Stimulated activated CD4-positive, alpha-beta T cell treated with anti-CD3 and anti-CD28 coated beads, Interleukin-1b, Interleukin-23, amount 100 ng/mL, for 24 hours (primary cell): Measurements from ENCODE around the gene ITGA11.

Source experiments
- DNase-seq, 4 experiments: peaks; one replicate each; pipeline ENCODE4 v3.0.0-alpha.2; 2020; ENCODE audit warnings: low read depth in 4 of 4, low spot score in 1 of 4

ITGA11 gene

DNA sequence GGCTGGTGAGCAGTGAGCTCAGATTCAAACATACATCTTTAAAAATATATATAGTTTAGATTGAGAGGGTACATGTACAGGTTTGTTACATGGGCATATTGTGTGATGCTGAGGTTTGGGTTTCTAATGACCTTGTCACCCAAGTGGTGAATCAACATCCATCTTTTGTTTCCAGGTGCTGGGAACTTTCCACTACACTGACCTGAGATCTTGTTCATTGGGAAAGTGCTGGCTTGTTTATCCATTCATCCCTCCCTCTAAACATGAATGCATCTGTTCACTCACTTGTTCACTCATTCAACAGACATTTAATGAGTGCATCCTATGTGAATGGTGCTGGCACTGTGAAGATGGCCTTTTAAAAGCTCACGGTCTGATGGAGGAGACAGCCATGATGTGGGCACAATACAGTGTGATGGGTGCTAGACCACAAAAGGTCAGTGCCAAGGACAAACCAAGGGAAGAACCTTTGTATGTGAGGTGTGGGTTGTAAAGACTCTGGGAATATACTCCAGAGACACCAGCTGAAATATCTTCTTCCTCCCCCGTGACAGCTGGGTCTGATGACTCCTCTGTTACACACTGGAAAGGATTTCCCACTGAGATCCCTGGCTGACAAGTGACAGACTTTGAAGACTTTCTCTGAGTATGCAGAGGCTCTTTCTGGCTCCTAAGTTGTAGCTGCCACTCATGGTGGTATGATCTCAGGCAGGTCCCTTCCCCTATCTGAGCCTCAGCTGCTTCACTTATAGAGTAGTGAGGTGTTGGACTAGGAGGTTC lies 16.2 kb upstream of the ITGA11 start:
- no peak for DNase-seq

DNA sequence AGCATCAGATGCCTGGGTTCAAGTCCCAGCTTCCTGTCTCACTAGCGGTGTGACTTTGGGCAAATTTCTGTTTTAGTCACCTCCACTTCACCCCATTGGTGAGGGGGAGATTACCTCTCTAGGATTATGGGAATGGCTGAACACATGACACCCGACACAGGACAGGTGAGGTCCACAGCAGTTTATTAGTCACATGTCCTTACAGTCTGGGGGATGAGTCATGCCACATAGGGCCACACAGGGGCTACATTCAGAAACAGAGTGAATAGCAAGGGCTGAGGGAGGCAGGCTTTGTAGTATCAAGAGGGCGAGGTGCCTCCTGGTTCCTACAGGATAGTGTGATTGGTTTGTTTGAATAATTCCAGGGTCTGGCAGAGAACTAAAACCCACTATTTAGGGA lies 15.2 kb upstream of the ITGA11 start:
- no peak for DNase-seq

DNA sequence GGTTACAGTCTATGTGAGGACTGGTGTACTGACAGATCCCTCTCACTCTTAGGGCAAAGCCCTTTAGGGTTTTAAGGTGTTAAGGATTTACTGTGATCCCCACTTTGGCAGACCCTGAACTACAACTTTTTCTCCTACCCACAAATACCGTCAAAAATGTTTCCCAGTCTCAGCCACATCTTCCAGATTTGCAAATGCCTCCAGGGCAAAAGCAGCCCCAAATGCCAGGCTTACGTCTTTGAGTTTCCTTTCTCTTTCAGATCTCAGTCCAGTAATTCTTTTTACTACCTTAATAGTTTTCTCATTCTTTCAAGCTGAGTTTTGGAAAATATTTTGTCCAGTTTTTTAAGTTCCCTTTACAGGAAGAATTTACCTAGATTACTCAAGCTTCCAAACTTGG lies 13.4 kb upstream of the ITGA11 start:
- no peak for DNase-seq

DNA sequence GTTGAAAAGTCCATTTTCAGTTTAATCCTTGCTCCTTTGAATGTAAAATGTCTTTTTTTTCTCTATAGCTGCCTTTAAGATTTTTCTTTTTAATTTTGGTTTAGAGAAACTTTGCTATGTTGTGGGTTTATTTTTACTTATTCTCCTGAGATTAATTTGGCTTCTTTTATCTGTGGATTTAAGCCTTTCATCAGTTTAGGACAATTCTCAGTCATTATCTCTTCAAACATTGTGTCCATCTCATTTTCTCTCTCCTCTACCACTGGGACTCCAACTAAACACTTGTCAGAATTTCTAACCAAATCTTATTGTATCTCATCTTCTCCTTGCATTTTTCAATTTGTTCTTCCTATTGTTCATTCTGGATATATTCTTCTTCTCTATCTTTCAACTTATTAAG lies 12.4 kb upstream of the ITGA11 start:
- no peak for DNase-seq

DNA sequence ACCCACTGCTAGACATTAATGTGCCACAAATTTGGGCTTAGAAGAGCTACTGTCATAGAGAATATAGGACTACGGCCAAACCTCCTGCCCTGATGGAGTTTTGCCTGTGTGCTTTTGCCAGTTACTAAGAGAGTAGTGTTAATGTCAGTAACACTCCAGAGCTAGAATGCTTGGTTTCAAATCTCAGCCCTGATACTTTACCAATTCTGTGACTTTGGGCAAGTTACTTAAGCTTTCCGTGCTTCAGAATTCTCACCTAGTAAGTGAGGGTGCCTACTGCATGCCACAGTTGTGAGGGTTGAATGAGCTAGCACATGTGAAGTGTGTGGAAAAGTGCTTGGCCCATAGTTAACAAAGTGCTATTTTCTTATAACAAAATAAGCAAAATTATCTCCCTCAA lies 10.9 kb upstream of the ITGA11 start:
- DNase-seq: no peak

DNA sequence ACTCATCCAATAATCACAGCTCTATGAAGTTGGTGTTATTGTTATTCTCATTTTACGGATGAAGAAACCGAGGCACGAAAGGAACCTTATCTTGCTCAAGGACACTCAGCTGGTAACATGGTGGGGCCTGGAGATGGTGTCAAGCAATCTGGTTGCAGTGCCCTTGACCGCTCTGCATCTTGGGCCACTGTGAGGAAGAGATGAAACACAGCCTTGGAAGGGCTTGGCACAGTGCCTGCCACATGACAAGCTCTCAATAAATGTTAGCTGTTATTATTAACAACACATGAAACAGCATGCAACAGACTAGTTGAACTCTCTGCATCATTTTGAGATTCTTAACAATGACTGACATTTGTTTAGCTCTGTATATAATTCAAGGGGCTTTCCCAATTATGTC lies 10.1 kb upstream of the ITGA11 start:
- DNase-seq: no peak

DNA sequence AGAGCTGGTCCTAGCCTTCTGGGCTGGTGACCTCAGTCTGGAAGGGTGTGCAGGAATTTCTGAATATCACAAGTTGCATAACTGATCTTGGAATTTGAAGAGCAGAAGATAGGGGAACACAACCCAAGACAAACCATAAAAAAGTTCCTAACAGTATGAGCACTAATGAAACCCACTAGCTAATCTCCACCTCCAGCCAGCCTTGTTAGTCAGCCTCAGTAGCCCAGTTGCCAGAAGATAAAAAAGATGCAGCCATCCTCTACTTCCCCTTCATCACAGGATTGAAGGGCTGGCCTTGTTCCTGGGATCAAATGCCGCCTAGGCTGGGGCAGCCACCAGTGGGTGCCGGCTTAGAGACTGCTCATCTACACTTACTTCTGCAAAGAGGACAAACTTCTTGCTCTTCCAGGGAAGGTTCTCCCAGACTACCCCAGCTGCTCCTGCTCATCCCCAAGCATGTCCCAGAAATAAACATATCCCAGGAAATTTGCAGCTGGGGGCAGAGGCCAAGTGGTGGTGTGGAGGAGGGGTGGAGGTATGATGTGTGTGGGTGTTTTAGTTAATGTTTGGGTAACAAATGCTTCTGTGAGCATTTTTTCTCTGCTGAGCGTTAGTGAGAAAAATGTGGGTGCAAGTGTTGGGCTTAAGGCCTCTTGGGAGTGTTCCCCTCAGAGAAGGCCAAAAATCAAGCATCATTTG lies 9.2 kb upstream of the ITGA11 start:
- no peak for DNase-seq

DNA sequence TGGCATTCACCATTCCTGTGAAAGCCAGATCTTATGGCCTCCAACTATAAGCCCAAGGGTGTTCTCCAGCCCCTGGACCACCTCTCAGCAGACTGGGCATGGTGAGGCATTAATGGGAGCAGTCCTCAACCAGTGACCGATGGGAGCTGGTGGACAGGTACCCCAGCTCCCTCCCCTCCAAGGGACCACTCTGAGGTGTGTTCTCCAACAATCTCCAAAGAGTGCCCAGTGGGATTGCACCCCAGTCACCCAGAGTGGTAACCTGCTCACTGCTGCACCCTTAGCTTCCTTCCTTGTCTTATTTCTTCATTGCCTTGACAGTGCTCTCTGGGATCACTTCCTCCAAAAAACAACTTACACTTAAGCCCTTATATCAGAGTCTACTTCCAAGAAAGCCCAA lies 8.2 kb upstream of the ITGA11 start:
- DNase-seq: no peak

DNA sequence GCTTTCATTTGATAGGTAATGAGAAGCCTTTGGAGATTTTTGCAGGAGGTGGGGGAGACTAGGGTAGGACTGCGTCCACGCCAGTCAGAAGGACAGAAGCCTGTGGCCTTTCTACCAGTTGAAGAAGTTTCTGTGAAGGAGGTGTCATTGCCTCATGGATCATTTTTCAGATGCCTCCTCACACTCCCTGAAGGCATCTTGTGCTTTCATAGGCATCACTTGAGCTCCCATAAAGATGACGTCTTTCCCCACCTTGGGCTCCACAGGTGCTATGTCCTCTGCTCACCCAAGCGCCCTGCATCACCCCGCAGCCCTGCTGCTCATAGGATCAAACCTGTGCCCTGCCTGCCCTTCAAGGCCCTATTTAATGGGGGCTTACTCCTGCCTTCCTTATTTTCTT lies 7.5 kb upstream of the ITGA11 start:
- DNase-seq: no peak

DNA sequence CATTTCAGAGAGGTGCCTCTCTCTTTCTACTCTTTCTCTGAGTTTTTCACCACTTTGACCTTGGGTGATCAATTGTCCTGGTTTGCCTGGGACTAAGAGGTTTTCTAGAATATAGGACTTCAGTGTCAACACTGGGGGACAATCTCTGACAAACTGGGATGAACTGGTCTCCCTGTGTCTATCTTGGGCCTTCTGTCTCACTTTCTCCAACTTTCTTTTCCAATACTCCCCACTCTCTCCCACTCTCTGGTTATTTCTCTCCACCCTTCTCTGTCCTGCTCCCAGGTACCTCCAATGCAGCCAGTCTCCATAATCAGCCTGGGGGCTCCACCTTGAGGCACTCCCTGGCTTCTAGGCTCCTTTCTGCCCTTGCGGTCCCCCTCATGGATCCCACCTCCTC lies 4.7 kb upstream of the ITGA11 start:
- DNase-seq: no peak

DNA sequence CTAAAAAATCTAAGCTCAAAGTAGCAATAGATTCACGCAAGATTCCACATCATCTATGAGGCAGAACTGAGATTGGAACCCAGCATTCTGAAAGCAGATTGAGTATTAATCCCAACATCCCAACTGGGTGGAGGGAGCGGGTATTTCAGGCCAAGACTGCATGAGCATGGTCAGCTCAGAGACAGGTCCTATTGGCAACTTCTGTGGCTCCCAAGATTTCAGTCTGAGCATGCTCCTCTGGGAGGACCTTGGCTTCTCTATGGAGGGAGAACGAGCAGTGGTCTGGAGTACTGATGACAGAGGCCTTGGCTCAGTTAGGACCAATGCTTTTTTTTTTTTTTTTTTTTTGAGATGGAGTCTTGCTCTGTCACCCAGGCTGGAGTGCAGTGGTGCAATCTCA lies 4.0 kb upstream of the ITGA11 start:
- no peak for DNase-seq

DNA sequence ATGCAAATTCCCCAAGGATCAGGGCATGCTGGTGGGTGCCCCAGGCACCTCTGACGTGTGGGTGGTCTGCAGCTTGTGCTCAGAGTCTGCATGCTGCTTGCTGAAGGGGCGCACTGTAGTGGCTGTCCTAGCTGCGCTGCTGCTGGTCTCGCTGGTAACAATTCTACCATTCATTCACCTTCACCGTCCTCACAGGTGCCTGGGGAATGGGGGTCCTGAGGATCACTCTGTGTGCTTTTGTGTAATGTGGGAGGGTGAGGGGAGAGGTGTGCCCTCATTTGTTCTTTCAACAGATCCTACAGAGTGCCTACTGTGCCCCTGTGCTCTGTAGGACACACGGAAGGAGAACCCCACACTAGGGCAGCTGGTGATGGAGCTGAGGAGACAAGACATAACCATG lies 2.1 kb upstream of the ITGA11 start:
- DNase-seq: no peak

DNA sequence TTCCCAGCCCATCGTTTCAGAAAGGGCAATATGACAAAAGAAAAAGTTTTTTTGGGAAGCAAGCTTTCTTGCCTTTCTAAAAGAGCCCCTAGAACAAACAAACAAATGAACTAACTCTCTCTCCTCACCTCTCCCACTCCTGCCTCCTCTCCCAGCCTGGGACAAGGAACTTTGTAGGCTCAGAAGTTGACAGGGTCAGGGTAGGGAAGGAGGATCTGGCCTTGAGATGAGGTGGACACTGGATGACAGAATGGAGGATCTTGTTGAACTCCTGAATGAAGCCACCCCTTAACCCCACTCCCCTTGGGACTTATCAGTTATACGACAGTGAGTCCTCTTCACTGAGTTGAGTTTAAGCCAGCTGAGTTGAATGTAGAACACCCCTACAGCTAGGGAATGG lies 1.6 kb upstream of the ITGA11 start:
- DNase-seq: no peak

DNA sequence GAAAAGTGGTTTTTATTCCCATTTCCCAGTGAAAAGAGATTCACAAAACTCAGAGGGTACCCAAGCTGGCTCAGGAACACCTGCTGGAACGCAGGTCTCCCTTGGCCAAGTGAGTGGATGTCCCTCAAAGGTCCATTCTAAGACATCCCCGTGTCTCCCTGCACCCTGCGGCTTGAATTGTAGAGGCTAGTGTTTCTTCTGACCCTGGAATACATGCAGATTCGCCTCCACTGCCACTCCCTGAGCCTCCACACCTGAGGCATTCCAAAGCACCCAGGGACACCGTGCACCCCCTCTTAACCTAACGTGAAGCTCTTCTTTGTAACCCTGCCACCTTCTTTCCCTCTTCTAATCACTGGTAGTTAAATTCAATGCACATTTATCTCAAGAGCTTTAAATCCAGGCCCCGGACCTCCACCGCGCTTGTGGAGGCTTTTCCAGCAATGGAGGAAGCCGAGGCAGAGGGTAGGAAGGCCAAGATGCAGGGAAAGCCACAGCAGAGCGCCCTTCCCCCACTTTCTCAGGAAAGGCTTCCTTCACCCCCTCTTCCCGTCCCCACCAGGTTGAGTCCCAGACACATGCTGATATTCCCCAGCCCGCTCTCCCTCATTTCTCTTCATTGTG lies 590 bp upstream of the ITGA11 start:
- DNase-seq: no peak

DNA sequence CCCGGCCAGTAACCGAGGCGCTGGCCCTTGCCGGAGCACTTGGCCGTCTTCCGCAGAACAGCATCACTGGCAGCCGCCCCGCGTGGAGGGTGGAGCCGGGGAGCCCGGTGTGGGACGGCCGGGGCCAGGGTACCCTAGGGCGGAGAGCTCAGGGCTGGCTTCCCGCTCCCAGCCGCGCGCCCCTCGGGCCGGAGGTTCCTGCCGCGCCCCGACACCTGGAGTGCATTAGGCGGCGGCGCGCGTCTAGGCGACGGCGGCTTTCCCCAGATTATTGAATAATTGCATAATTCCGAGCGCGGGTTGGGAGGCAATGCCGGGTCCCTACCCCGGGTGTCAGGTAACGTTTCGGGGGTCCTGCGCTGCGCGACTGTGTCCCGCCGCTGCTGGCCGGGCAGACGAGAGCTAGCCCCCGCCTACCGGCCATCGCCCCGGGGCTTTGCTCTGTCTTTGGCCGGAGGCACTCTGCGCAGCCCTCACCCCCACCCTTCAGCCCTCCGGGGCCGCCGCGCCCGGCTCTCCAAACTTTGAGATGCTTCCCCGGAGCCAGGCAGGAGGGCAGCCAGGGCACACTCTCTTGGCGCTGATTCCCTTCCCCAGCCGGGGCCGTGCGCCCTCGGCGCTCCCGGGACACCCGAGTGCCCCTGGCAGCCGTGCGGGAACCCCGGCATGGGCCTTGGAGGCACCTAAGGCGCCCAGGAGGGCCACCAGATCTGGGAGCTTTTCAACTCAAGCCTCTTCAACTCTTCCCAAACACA lies 749 bp downstream of the ITGA11 start:
- no peak for DNase-seq

DNA sequence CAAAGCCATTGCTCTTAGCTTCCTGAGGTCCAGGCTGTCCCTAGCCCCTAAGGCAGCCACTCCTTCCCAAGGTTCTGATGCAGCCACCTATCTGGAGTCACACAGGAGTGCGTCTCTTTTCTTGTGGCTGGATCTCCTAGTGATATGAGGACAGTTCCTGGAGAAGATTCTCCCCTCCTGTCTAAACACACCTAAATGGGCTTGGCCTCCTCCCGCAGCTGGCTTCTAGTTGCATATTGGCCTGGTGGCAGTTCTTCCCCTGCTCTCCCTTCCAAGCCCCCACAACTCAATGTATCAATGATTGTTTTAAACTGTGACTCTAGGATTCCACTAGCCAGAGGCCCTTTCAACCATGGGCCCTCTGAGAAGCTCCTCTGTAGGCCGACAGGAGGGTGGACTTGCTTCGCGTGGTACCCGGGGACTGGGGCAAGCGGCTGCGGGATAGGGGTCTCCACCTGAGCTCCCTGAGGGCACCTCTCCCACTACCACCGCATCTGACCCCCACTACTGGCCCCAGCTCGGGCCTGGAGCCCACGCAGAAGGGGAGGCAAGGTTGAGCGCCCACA lies 1.4 kb downstream of the ITGA11 start:
- no peak for DNase-seq

DNA sequence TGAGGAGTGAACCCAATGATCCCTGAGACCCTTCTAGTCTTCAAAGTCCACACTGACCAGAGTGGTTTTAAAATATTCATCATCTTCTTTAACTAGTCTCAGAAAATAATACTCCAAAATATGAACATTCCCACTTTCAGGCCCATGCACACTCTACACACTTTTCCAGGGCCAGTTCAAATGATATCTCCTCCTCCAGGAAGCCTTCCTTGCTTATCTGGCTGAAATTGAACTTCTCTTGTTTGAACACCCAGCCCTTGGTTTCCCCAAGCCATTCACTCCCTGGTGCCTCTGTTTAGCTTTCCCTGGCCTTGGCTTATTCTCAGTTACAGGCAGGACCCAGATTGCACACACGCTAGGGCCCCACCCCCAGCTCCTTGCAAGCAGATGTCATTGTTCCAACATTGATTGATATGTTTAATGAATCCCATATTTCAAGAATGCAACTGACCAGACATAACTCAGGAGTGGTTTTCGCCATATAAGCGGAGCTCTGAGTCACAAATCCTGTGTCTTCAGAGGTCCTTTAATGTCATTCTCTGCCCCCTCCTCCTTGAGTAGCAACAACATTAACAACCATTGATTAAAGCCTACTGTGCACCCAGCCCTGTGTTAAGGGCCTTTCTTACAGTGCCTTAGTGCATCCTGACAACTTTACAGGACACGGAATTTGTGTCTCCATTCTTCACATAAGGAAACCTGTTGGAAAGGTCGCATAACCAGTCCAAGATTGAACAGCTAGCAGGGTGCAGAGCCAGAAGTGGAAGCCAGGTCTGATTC lies 2.1 kb downstream of the ITGA11 start:
- DNase-seq: no peak

DNA sequence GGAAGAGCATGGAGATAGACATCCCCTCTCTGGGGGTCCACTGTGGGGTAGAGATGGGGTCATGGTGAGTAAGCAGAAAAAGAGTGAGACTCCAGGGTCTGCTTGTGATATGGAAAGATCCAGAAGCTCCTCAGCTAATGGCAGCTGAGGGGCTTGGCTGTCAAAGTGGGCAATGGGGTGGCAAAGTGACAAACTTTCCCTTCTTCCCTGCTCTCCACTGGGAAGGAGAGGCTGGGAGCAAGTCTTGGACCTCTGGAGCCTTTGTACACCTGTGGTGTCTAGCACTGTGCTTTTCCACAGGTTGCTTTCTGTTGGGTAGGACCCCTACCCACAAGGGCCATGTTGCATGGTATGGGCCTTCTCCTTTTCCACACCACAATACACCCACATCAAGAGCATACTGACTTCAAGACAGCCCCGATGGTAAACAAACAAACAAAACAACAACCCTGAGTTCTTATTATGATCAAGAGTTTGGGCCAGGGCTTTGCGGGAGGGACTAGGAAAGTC lies 3.5 kb downstream of the ITGA11 start:
- no peak for DNase-seq

DNA sequence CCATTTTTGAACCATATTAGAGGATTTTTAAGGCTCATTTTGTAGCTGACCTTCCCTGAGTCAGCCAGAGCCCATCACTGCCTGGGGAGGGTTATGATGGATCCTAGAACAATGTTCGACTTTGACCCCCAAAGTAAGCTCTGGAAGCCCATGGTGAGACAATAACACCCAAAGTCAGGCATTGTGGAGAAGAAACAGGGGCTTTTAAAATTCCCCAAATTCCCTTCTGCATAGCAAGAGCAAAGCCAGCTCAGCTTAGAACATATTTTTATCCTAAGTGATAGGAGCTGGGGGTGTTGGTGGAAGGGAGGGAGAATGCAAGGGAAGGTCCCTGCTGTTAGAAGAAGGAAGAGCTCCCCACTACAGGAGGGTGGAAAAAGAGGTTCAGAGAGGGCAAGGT lies 4.0 kb downstream of the ITGA11 start:
- no peak for DNase-seq

DNA sequence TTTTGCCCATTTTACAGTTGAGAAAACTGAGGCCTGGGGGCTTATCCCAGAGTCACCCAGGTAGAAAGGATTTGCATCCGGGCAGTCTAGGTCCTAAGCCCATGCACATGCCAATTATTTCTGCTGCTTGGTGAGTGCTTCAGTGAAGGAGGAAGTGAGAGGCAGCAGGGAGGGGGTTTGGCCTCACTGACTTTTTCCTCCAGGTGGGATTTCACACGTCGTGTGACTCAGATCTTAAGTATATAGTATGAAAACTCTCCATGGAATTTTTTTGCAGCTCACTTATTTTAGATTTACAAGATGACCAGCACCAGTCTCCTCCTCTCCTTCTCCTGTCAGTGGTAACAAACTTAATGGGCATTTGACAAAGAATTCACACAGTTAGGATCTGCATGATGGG lies 4.6 kb downstream of the ITGA11 start:
- no peak for DNase-seq

DNA sequence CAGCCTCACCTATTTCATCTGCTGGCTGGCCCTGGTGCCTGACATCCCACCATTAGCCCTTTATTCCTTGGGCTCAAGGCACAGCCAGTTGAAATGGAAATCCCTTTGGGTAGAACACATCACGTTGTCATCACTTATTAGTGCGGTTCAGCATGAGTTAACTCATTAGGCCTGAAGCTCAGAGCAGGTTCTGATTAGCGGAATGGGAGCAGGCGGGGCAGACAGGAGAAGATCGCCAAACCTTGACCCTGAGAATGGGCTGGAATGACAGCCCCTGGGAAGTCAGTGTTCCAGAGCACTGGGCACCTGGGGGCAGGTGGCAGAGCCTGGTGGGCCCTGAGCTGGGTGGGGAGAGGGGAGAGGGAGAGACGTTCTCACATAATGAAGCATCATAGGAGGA lies 5.8 kb downstream of the ITGA11 start:
- DNase-seq: no peak
